AG09319 (cell line): ENCODE measurements around the gene RAD23A.

Source experiments
- DNase-seq: peaks from one replicate; pipeline ENCODE4 v3.0.0-alpha.2; 2010; ENCODE audit warnings: low read depth; ENCODE audit errors: extremely low read depth
- TF ChIP-seq, protein P1 (sequence below): IDR thresholded peaks from 2 replicates; pipeline ENCODE4 v1.5.1; 2011; ENCODE audit warnings: low read depth, mild to moderate bottlenecking, inconsistent platforms, low read length, moderate library complexity

RAD23A gene

DNA sequence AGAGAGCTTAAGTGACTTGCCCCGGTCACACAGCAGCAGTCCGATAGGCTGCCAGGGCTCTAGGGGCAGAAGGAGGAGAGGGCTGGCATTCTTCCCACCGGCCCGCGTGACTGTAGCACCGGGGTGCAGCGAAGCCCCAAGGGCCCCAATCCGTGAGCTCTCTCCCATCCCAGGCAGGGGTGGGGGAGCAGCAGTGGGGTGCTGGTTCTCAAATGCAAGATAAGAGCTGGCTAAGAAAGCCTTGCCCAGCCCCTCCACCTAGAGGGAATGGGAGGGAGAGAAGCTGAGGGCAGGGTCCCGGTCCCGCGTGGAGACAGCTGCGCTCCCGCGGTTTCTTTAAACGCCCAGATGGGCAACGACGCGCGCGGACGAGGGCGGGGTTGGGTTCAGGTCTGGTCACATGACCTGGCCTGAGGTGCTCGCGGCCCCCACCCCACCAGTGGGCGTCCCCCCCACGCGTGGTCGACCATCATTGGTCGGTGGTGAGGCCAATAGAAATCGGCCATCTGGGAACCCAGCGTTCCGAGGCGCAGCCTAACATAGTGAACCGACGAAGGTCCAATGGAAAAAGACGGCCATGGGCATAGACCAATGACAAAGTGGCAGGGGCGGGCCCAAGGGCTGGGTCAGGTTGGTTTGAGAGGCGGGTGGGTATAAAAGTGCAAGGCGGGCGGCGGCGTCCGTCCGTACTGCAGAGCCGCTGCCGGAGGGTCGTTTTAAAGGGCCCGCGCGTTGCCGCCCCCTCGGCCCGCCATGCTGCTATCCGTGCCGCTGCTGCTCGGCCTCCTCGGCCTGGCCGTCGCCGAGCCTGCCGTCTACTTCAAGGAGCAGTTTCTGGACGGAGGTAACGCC, 7.5 kb upstream of the RAD23A start, which contains the start of gene CALR:
Gene CALR (plus strand): TSS at position 683 of the 852 bp plus-strand sequence. CDS start 71 bp downstream, at position 754.
- TF ChIP-seq, protein P1, sequence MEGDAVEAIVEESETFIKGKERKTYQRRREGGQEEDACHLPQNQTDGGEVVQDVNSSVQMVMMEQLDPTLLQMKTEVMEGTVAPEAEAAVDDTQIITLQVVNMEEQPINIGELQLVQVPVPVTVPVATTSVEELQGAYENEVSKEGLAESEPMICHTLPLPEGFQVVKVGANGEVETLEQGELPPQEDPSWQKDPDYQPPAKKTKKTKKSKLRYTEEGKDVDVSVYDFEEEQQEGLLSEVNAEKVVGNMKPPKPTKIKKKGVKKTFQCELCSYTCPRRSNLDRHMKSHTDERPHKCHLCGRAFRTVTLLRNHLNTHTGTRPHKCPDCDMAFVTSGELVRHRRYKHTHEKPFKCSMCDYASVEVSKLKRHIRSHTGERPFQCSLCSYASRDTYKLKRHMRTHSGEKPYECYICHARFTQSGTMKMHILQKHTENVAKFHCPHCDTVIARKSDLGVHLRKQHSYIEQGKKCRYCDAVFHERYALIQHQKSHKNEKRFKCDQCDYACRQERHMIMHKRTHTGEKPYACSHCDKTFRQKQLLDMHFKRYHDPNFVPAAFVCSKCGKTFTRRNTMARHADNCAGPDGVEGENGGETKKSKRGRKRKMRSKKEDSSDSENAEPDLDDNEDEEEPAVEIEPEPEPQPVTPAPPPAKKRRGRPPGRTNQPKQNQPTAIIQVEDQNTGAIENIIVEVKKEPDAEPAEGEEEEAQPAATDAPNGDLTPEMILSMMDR = no peak
- peak; percentile 99 for DNase-seq

DNA sequence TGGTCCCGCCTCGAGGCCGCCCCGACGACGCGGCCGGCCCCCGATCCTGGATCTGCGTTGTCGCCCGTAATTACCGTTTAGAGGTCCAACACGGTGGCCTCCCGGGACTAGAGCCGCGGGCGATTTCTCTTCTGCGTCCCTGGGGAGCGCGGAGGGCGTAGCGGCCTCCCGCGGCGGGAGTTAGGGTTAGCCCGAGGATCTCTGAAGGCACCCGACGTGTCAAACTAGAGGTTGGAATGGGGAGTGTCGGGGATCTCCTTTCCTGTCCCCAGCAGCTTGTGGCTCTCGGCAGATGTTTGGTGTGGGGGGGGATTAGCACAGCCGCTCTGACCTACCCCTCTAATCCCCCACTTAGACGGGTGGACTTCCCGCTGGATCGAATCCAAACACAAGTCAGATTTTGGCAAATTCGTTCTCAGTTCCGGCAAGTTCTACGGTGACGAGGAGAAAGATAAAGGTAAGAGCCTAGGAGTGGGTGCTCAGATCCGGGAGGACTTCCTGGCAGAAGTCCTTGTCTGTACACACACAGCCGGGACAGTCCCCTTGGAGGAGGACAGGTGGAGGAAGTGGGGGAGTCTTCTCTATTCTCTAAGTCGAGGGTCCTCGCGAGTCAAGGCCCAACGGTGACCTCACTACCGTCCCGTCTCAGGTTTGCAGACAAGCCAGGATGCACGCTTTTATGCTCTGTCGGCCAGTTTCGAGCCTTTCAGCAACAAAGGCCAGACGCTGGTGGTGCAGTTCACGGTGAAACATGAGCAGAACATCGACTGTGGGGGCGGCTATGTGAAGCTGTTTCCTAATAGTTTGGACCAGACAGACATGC, 6.7 kb upstream of the RAD23A start:
- DNase-seq = no peak
- TF ChIP-seq, protein P1 = peak; percentile 11

DNA sequence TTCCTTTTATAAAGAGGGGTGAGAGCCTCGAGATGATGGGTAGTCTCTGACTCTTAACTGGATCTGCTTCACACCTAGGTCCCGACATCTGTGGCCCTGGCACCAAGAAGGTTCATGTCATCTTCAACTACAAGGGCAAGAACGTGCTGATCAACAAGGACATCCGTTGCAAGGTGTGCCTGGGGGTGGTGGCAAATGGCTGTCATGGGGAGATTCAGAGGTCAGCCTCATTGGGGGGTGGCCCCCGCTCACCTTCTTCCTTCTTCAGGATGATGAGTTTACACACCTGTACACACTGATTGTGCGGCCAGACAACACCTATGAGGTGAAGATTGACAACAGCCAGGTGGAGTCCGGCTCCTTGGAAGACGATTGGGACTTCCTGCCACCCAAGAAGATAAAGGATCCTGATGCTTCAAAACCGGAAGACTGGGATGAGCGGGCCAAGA, 5.7 kb upstream of the RAD23A start:
- TF ChIP-seq, protein P1 = no peak
- no peak for DNase-seq

DNA sequence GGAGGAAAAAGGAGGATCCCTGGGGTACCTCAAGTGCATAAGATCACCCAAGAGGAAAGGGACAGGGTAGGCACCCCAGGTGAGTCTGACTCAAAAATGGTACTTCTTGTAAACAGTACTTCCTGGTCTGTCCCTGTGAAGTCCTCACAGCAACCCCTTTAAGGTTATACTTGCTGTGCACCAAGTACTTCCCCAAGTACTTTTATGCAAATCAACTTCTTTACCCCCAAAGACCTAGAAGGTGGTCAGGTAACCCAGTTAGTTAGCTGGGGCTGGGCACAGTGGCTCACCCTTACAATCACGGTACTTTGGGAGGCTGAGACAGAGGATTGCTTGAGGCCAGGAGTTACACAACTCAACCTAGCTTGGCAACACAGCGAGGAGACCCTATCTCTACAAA, 4.8 kb upstream of the RAD23A start:
- TF ChIP-seq, protein P1 = no peak
- DNase-seq = no peak

DNA sequence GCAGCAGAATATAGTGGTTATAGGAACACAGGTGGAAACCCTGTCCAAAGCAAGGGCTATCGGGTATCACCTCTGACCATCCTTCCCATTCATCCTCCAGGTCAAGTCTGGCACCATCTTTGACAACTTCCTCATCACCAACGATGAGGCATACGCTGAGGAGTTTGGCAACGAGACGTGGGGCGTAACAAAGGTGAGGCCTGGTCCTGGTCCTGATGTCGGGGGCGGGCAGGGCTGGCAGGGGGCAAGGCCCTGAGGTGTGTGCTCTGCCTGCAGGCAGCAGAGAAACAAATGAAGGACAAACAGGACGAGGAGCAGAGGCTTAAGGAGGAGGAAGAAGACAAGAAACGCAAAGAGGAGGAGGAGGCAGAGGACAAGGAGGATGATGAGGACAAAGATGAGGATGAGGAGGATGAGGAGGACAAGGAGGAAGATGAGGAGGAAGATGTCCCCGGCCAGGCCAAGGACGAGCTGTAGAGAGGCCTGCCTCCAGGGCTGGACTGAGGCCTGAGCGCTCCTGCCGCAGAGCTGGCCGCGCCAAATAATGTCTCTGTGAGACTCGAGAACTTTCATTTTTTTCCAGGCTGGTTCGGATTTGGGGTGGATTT, 2.1 kb upstream of the RAD23A start:
- TF ChIP-seq, protein P1 = no peak
- no peak for DNase-seq

DNA sequence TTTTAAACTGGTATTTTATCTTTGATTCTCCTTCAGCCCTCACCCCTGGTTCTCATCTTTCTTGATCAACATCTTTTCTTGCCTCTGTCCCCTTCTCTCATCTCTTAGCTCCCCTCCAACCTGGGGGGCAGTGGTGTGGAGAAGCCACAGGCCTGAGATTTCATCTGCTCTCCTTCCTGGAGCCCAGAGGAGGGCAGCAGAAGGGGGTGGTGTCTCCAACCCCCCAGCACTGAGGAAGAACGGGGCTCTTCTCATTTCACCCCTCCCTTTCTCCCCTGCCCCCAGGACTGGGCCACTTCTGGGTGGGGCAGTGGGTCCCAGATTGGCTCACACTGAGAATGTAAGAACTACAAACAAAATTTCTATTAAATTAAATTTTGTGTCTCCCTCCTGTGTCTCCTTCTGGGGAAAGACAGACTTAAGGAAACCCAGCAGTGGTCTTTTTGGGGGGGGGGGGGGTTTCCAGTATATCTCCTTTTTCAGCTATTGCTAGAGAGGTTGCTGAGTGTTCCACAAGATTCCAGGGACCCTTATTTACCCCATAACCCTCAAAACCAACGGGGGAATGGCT, 1.5 kb upstream of the RAD23A start:
- TF ChIP-seq, protein P1 = no peak
- DNase-seq = no peak
